T-helper 2 cell treated with Interferon-gamma antibody and Interleukin-4, amounts not matched to agents 5 μg/mL and 100 μg/mL, for 36 hours (primary cell): Measurements from ENCODE around the gene TAF4.
"Not testable (repeated sequence)": the region's sequence is repeated elsewhere in the genome, so short reads cannot be mapped to it uniquely, and the experiment has no call there.

ENCODE experiments used
- DNase-seq: peaks from one replicate; pipeline ENCODE4 v3.0.0; 2021; ENCODE audit warnings: low spot score
- H3K27ac Mint-ChIP-seq: one replicate; pipeline ENCODE4 v1.8.0; 2021; ENCODE audit warnings: mild to moderate bottlenecking, mixed read lengths
- H3K27me3 Mint-ChIP-seq: one replicate; pipeline ENCODE4 v1.8.0; 2021; ENCODE audit warnings: low read depth, mixed read lengths
- H3K36me3 Mint-ChIP-seq: one replicate; pipeline ENCODE4 v1.8.0; 2021; ENCODE audit warnings: low read depth, mixed read lengths
- H3K4me1 Mint-ChIP-seq: one replicate; pipeline ENCODE4 v1.8.0; 2021; ENCODE audit warnings: low read depth, mixed read lengths
- H3K4me3 Mint-ChIP-seq: one replicate; pipeline ENCODE4 v1.8.0; 2022; ENCODE audit warnings: mild to moderate bottlenecking, moderate library complexity, mixed read lengths
- H3K9me3 Mint-ChIP-seq: one replicate; pipeline ENCODE4 v1.8.0; 2021; ENCODE audit warnings: mixed read lengths

Gene TAF4

DNA sequence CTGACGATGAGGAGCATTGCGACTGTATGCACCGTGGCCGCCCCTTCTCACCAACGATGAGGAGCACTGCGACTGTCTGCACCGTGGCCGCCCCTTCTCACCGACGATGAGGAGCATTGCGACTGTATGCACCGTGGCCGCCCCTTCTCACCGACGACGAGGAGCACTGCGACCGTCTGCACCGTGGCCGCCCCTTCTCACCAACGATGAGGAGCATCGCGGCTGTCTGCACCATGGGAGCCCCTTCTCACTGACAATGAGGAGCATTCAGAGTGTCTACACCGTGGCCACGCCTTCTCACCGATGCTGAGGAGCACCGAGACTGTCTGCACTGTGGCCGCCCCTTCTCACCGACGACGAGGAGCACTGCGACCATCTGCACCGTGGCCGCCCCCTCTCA lies 120.7 kb downstream of the TAF4 start:
- H3K9me3 Mint-ChIP-seq, H3K4me1 Mint-ChIP-seq, DNase-seq, H3K4me3 Mint-ChIP-seq, H3K27ac Mint-ChIP-seq, H3K27me3 Mint-ChIP-seq, H3K36me3 Mint-ChIP-seq: not testable (repeated sequence)

GRCh38 chr20:61942526-61942925 lies 123.2 kb downstream of the TAF4 start:
- H3K9me3 Mint-ChIP-seq, result no peaks in the 10 kb centered on the region
- H3K4me3 Mint-ChIP-seq, result no peak overlapping the region
- H3K27ac Mint-ChIP-seq, result no peak overlapping the region
- no peak for DNase-seq
- no peaks in the 10 kb centered on the region for H3K27me3 Mint-ChIP-seq
- H3K4me1 Mint-ChIP-seq, result no peaks in the 10 kb centered on the region
- H3K36me3 Mint-ChIP-seq, result no peaks in the 10 kb centered on the region

DNA sequence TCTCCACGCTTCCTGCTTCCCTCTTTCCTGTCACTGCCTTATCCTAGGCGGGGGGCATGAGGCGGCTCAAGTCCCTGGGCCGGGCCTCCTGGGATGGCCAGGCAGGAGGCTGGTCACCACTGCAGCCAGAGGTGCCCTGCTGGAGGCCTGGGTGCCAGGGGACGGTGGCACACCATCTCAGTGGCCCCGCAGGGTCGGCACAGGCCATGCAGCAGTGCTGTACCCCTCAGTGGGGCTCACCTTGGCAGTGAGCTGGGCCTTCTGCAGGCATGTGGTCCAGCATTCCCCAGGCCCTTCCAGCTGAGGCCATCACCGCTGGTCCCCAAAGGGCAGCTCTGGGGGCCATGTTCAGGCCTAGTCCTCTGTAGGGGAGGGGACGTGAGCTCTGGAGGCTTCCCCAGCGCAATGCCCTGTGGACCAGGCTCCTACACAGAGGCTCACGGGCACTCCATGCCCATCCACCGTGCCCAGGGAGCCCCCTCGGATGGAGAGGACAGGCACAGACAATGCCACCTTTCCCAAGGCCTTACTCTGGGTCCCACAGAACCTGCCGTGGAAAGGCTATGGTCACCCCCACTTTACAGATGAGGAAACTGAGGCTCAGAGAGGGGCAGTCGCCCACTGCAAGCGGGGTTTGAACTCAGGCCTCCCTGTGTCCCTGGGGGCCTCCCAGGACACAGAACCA lies 123.8 kb downstream of the TAF4 start:
- no peaks in the 10 kb centered on the region for H3K9me3 Mint-ChIP-seq
- H3K27ac Mint-ChIP-seq, result no peak overlapping the region
- no peaks in the 10 kb centered on the region for H3K36me3 Mint-ChIP-seq
- DNase-seq, result no peak
- no peak overlapping the region for H3K4me3 Mint-ChIP-seq
- H3K27me3 Mint-ChIP-seq, result no peaks in the 10 kb centered on the region
- H3K4me1 Mint-ChIP-seq, result no peaks in the 10 kb centered on the region

GRCh38 chr20:61940976-61941720 lies 124.5 kb downstream of the TAF4 start:
- Mint-ChIP-seq H3K27me3 (no peaks in the 10 kb centered on the region), H3K4me3 (no peak overlapping the region), H3K9me3 (no peaks in the 10 kb centered on the region), H3K4me1 (no peaks in the 10 kb centered on the region), H3K27ac (no peak overlapping the region), H3K36me3 (no peaks in the 10 kb centered on the region)
- no peak for DNase-seq

DNA sequence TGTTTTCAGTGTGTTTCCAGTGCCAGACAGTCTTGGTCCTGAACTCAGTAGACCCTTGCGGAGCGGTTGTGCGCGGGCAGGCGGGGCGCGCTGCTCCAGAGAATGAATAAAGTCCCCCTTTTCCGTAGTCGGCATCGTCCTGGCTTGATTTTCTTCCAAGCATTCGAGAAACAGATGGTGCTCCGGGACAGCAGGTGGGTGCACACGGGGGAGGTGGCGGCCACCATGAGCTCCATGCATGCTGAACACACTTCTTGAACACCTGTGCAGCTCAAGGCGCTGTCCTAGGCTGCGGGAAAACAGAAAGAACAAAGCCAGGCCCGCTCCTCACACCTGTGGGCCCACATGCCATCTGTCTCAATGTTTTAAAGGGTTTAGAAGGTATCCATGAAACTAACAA lies 125.2 kb downstream of the TAF4 start:
- Mint-ChIP-seq H3K9me3 (no peaks in the 10 kb centered on the region), H3K27me3 (no peaks in the 10 kb centered on the region), H3K4me3 (no peak overlapping the region), H3K27ac (no peak overlapping the region), H3K4me1 (no peaks in the 10 kb centered on the region), H3K36me3 (no peaks in the 10 kb centered on the region)
- DNase-seq, result no peak

GRCh38 chr20:61939691-61940360 lies 125.9 kb downstream of the TAF4 start:
- Mint-ChIP-seq H3K4me3 (no peak overlapping the region), H3K27ac (no peak overlapping the region), H3K4me1 (no peaks in the 10 kb centered on the region), H3K27me3 (no peaks in the 10 kb centered on the region), H3K36me3 (no peaks in the 10 kb centered on the region), H3K9me3 (no peaks in the 10 kb centered on the region)
- no peak for DNase-seq

DNA sequence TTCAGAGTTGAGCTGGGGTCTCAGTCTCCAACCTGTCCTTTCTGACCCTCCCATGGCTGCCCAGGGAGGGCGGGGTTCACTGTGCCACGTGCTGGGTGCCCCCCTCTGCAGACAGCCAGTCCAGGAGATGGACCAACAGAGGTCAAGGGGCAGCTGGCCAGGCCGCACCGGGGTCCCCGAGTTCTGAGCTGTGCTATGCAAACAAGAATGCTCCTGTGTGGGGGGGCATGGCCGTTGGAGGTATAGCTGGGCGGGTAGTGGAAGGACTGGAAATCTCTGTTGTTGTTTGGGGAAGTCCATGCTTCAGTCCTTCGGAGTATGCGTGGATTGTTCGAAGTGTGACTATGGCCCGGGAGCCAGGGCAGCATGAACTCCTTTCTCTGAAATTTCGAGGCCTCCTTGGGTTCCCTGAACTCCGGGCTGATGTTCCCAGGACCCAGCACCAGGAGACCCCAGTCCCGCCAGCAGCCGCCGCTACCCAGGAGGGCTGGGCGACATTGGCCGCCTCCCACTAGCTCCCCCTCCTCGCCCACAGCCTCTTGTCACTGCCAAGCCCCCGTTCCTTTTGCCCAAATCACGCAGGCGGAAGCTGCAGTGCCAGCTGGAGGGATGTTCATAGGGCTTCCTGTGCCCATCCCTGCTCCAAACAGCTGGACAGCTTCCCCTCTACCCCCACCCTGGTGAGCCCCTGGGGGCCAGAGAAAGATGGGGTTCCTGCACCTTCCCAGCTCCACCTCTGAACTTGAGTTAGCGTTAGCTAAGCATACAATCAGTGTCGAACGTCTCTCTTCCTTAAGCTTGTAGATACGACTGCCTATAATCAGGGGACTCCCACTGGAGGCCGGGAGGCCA lies 126.6 kb downstream of the TAF4 start:
- Mint-ChIP-seq H3K4me3 (no peak overlapping the region), H3K36me3 (no peaks in the 10 kb centered on the region), H3K27ac (no peak overlapping the region)

GRCh38 chr20:61937963-61938838 lies 127.5 kb downstream of the TAF4 start:
- no peaks in the 10 kb centered on the region for H3K27me3 Mint-ChIP-seq
- H3K4me3 Mint-ChIP-seq, result no peak overlapping the region

More for the DNA sequence above, 126.6 kb downstream of the TAF4 start:
- no peak for DNase-seq
- Mint-ChIP-seq H3K9me3 (no peaks in the 10 kb centered on the region), H3K27me3 (no peaks in the 10 kb centered on the region), H3K4me1 (no peaks in the 10 kb centered on the region)

DNA sequence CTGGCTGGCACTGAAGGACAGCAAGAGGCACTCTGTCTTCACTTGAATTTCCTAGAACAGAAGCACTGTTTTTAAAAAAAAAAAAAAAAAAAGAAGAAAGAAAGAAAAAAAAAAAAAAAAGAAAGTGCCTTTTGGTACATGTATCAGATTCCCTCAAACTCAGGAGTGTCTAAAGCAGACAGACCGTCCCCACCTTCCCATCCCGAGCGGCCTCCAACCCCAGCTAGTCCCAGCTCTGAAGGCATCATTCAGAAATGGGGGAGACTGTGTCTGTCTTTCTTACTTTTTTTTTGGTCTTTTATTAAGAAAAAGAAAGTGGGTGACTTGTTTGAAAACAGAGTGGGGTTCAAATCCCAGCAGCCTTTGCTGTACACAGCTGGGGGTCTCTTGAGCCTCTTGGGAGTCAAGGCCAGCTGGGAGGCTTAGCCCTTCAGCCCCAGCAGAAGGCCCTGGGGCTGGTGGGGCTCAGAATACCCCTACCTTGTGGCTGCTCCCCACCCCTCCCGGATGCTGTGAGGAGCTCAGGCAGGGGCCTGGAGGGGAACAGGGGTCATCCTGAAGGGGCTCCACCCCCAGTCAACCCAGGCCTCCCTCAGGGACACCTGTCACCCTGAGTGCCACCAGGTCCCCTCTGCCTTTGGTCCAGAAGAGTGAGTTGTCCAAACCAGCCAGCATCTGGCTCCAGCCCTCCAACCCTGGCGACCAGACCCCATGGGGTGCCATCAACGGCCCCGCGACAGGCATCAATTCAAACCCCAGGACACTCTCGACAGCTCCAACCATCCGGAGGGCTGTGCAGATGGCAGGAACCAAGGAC lies 128.3 kb downstream of the TAF4 start:
- Mint-ChIP-seq H3K27me3 (no peaks in the 10 kb centered on the region), H3K4me1 (no peaks in the 10 kb centered on the region), H3K9me3 (no peaks in the 10 kb centered on the region), H3K4me3 (no peak overlapping the region), H3K36me3 (no peaks in the 10 kb centered on the region), H3K27ac (no peak overlapping the region)
- no peak for DNase-seq

More at GRCh38 chr20:61937963-61938838, 127.5 kb downstream of the TAF4 start:
- Mint-ChIP-seq H3K9me3 (no peaks in the 10 kb centered on the region), H3K4me1 (no peaks in the 10 kb centered on the region), H3K27ac (no peak overlapping the region), H3K36me3 (no peaks in the 10 kb centered on the region)
- DNase-seq, result no peak

- no peaks in the 10 kb centered on the region for H3K36me3 Mint-ChIP-seq
- no peaks in the 10 kb centered on the region for H3K9me3 Mint-ChIP-seq
- no peaks in the 10 kb centered on the region for H3K4me1 Mint-ChIP-seq
- H3K27me3 Mint-ChIP-seq, result no peaks in the 10 kb centered on the region
- no peak for DNase-seq
- no peak overlapping the region for H3K4me3 Mint-ChIP-seq
- no peak overlapping the region for H3K27ac Mint-ChIP-seq
These were observed 129.0 kb downstream of the TAF4 start for GRCh38 chr20:61936701-61937131.

- no peak for DNase-seq
- Mint-ChIP-seq H3K36me3 (no peaks in the 10 kb centered on the region), H3K9me3 (no peaks in the 10 kb centered on the region), H3K4me1 (no peaks in the 10 kb centered on the region), H3K27ac (no peak overlapping the region), H3K27me3 (no peaks in the 10 kb centered on the region), H3K4me3 (no peak overlapping the region)
These were observed 129.6 kb downstream of the TAF4 start for GRCh38 chr20:61935926-61936700.
